Panc1 (cell line): ENCODE data around the gene TMA16. TPM values are rescaled to one million over a fixed set of nuclear protein-coding genes. Genes with fewer than 3 reads are reported as not detected.

Experiments used
- ATAC-seq: fragments of 200-7000 bp; cut with Tn5 transposase; 2 replicates; pipeline ENCODE4 v1.9.1; 2020; ENCODE audit warnings: mild to moderate bottlenecking, moderate library complexity
- BruUV-seq: library from RNA; stranded (reverse); fragments of 400-500 nt; replicated peaks from 2 replicates; lab custom pipeline; 2021; lab: Mats Ljungman, UMichigan
- CTCF ChIA-PET: fragments of 300-600 bp; sonication (Branson Sonifier 250); formaldehyde crosslinking; loops from one replicate; lab custom pipeline; 2022; ENCODE audit warnings: antibody characterized with exemption; lab: Charles Lee
- POLR2A ChIA-PET: fragments of 300-600 bp; sonication (Branson Sonifier 250); formaldehyde crosslinking; loops from one replicate; lab custom pipeline; 2022; ENCODE audit warnings: antibody characterized with exemption; lab: Charles Lee
- DNase-seq: peaks from one replicate; pipeline ENCODE4 v3.0.0-alpha.2; 2010; ENCODE audit warnings: low read depth, low spot score
- H3K27ac ChIP-seq: 2 replicates; pipeline ENCODE4 v1.5.1; 2011; ENCODE audit warnings: mild to moderate bottlenecking, low read length, inconsistent platforms
- H3K27me3 ChIP-seq: fragments of 200-500 bp; sonication (Bioruptor generic); 2 replicates; pipeline ENCODE4 v1.6.0; 2014; ENCODE audit warnings: low read length, inconsistent platforms; ENCODE audit not compliant: control insufficient read depth, insufficient read depth
- H3K36me3 ChIP-seq: fragments of 200-500 bp; sonication (Bioruptor generic); 2 replicates; pipeline ENCODE4 v1.5.1; 2014; ENCODE audit warnings: inconsistent platforms, mild to moderate bottlenecking, low read length, moderate library complexity; ENCODE audit not compliant: control insufficient read depth, insufficient read depth
- H3K4me1 ChIP-seq: 2 replicates; pipeline ENCODE4 v1.5.1; 2011; ENCODE audit warnings: inconsistent platforms, mild to moderate bottlenecking, low read length, moderate library complexity; ENCODE audit not compliant: control insufficient read depth, insufficient read depth
- H3K4me3 ChIP-seq, 2 experiments: 2 replicates each; pipeline ENCODE4 v1.5.1; 2011 to 2012; ENCODE audit warnings: low read depth in 2 of 2, low read length in 2 of 2, mild to moderate bottlenecking in 2 of 2, inconsistent platforms in 1 of 2, moderate library complexity in 1 of 2
- H3K9me3 ChIP-seq: fragments of 200-500 bp; sonication (Bioruptor generic); 2 replicates; pipeline ENCODE4 v1.5.1; 2014; ENCODE audit warnings: low read depth, mild to moderate bottlenecking, inconsistent platforms, low read length, moderate library complexity; ENCODE audit not compliant: control insufficient read depth, insufficient read depth
- CTCF ChIP-seq: fragments of 450-650 bp; IDR thresholded peaks from 2 replicates; pipeline ENCODE4 v1.5.1; 2017; ENCODE audit warnings: mild to moderate bottlenecking
- POLR2AphosphoS5 ChIP-seq: IDR thresholded peaks from 2 replicates; pipeline ENCODE4 v1.6.1; 2012; ENCODE audit warnings: mild to moderate bottlenecking, low read depth, low read length, moderate library complexity
- REST ChIP-seq, 2 experiments: IDR thresholded peaks; 2 replicates each; pipeline ENCODE4 v1.6.1; 2011 to 2012; ENCODE audit warnings: low read depth in 2 of 2, control low read depth in 1 of 2, low read length in 1 of 2, mild to moderate bottlenecking in 1 of 2, moderate library complexity in 1 of 2; ENCODE audit not compliant: insufficient read depth in 1 of 2
- SIN3A ChIP-seq: IDR thresholded peaks from 2 replicates; pipeline ENCODE4 v1.6.1; 2012; ENCODE audit warnings: low read depth, mild to moderate bottlenecking, low read length, moderate library complexity, borderline replicate concordance; ENCODE audit not compliant: insufficient read depth
- TCF7L2 ChIP-seq: IDR thresholded peaks from 2 replicates; pipeline ENCODE4 v1.6.1; 2011; ENCODE audit warnings: mild to moderate bottlenecking, low read depth, low read length, inconsistent platforms
- in situ Hi-C: cut with HindIII; loops from 2 replicates; pipeline ENCODE4 v1.10.0; 2016; ENCODE audit warnings: low sequenced_read_pairs, low pct_unique_long_range_greater_than_20kb
- intact Hi-C: fragments of 100-400 bp; cut with micrococcal nuclease; formaldehyde crosslinking; loops from one replicate; pipeline ENCODE4 v1.10.0; 2022; ENCODE audit not compliant: unreplicated experiment
- total RNA-seq: library from RNA; stranded (reverse); gene quantifications from one replicate; pipeline ENCODE4 v1.2.1, GENCODE V29; 2021; ENCODE audit not compliant: unreplicated experiment

The TMA16 gene
- total RNA-seq, 1 experiment from 2014 or later, result 26.9 TPM

- in situ Hi-C loops (no loop called here), intact Hi-C loops (no loop called here)
- TF ChIP-seq POLR2AphosphoS5 (no peak), CTCF (no peak), TCF7L2 (no peak), SIN3A (no peak), REST (IDR thresholded peaks at IDR 0.05; ENCODE audit: insufficient read depth in 1 of 2, low read depth in 2 of 2, low read length in 1 of 2) (no peak)
- DNase-seq, result no peak
- H3K4me1 ChIP-seq, result no peaks in the 10 kb centered on the region
- no peaks in the 10 kb centered on the region for H3K36me3 ChIP-seq
- H3K9me3 ChIP-seq, result no peaks in the 10 kb centered on the region
- no peak overlapping the region for H3K27ac ChIP-seq
- BruUV-seq, result no TSS peak
- no peak for ATAC-seq
- no peaks in the 10 kb centered on the region for H3K27me3 ChIP-seq
- H3K4me3 ChIP-seq, result no peak overlapping the region
- POLR2A ChIA-PET, result no interaction called here
- CTCF ChIA-PET, result no interaction called here
These were observed 47.0 kb upstream of the TMA16 start for GRCh38 chr4:163447481-163447880.

- POLR2A ChIA-PET, result no interaction called here
- no TSS peak for BruUV-seq
- CTCF ChIA-PET, result no interaction called here
- Histone ChIP-seq H3K4me1 (no peaks in the 10 kb centered on the region), H3K27me3 (no peaks in the 10 kb centered on the region), H3K4me3 (no peak overlapping the region), H3K27ac (no peak overlapping the region), H3K36me3 (no peaks in the 10 kb centered on the region), H3K9me3 (no peaks in the 10 kb centered on the region)
- ATAC-seq (no peak), DNase-seq (no peak)
- in situ Hi-C loops, result no loop called here
- intact Hi-C loops, result no loop called here
- no peak for TF ChIP-seq CTCF
- no peak for TF ChIP-seq POLR2AphosphoS5
- TF ChIP-seq TCF7L2, result no peak
- no peak for TF ChIP-seq SIN3A
- TF ChIP-seq REST (IDR thresholded peaks at IDR 0.05; ENCODE audit: insufficient read depth in 1 of 2, low read depth in 2 of 2, low read length in 1 of 2), result no peak
These were observed 45.8 kb upstream of the TMA16 start for GRCh38 chr4:163448540-163449203.
